HepG2 (cell line): ENCODE measurements around the gene C11orf24. TPM values are rescaled to one million over a fixed set of nuclear protein-coding genes. Genes with fewer than 3 reads are reported as not detected.

Source experiments
- DRAP1 ChIP-seq: IDR thresholded peaks from 2 replicates; pipeline ENCODE4 v1.6.1; 2016; ENCODE audit warnings: missing genetic modification reagents, missing compliant biosample characterization
- GMEB2 ChIP-seq: IDR thresholded peaks from 2 replicates; pipeline ENCODE4 v1.6.1; 2016; ENCODE audit warnings: missing biosample characterization, missing genetic modification reagents, low read depth
- HDAC6 ChIP-seq: fragments of 200-600 bp; sonication (generic); IDR thresholded peaks from 2 replicates; pipeline ENCODE4 v1.7.0; 2017; ENCODE audit warnings: mild to moderate bottlenecking, antibody characterized with exemption, low read length, low read depth
- IRF2 ChIP-seq: IDR thresholded peaks from 2 replicates; pipeline ENCODE4 v1.6.1; 2018; ENCODE audit warnings: missing genetic modification reagents, missing compliant biosample characterization
- KMT2B ChIP-seq: IDR thresholded peaks from 2 replicates; pipeline ENCODE4 v1.6.1; 2016; ENCODE audit warnings: missing genetic modification reagents, missing compliant biosample characterization
- RFX1 ChIP-seq: fragments of 450-650 bp; IDR thresholded peaks from 2 replicates; pipeline ENCODE4 v1.6.1; 2017
- SRSF9 ChIP-seq: fragments of 200-400 bp; formaldehyde crosslinking; IDR thresholded peaks from 2 replicates; pipeline ENCODE4 v1.6.1; 2018; ENCODE audit warnings: borderline replicate concordance, mild to moderate bottlenecking, low read depth, low read length; ENCODE audit not compliant: insufficient read depth, poor library complexity, severe bottlenecking
- TRIM24 ChIP-seq: sonication (generic); formaldehyde crosslinking; IDR thresholded peaks from 2 replicates; pipeline ENCODE4 v1.8.0; 2022; ENCODE audit warnings: mild to moderate bottlenecking, missing genetic modification reagents
- ZFP36 ChIP-seq: fragments of 150-350 bp; IDR thresholded peaks from 2 replicates; pipeline ENCODE4 v1.6.1; 2018; ENCODE audit warnings: borderline replicate concordance, low read length, low read depth; ENCODE audit not compliant: partially characterized antibody
- ZNF18 ChIP-seq: sonication (generic); formaldehyde crosslinking; IDR thresholded peaks from 2 replicates; pipeline ENCODE4 v1.8.0; 2022; ENCODE audit warnings: mild to moderate bottlenecking, missing genetic modification reagents; ENCODE audit not compliant: insufficient replicate concordance
- ZNF407 ChIP-seq: sonication (generic); formaldehyde crosslinking; IDR thresholded peaks from one replicate; pipeline ENCODE4 v1.5.1; 2020; ENCODE audit warnings: mild to moderate bottlenecking, missing genetic modification reagents; ENCODE audit errors: not compliant biosample characterization
- polyA plus RNA-seq, 8 experiments: library from polyadenylated mRNA; depleted of rRNA in 3 of 8; stranded (reverse) in 7 of 8; unstranded in 1 of 8; fragments of >200 nt; fragmentation: Illumina TruSeq in 4 of 8; extraction: Trizol in 4 of 8; gene quantifications; 2 replicates each; pipeline versions ENCODE4 v1.2.1 to v1.2.3, GENCODE V29; 2011 to 2016; ENCODE audit warnings: low read depth in 4 of 8, missing spikeins in 1 of 8, mixed read lengths in 1 of 8; ENCODE audit not compliant: insufficient read depth in 1 of 8
- total RNA-seq, 5 experiments: library from RNA; depleted of rRNA; stranded (reverse); fragments of >200 nt; fragmentation: Illumina TruSeq; extraction: Trizol; gene quantifications; 2 replicates each; pipeline ENCODE4 v1.2.3, GENCODE V29; 2016; ENCODE audit warnings: low read depth in 1 of 5

C11orf24 gene
- total and polyA plus RNA-seq, 2 of the 13 experiments (the other 11 are each of a cell fraction or from before 2014, with no cell fraction given), result 52.9 to 55.5 TPM

- TF ChIP-seq ZNF407 (CRISPR knock-in tag) (no peak), TRIM24 (CRISPR knock-in tag) (no peak), IRF2 (CRISPR knock-in tag) (peak; percentile 37; the same call in 1 of the 2 replicates), HDAC6 (no peak), RFX1 (no peak), DRAP1 (CRISPR knock-in tag) (peak; percentile 74), ZFP36 (no peak), SRSF9 (no peak), KMT2B (CRISPR knock-in tag) (peak; percentile 64; the same call in 1 of the 2 replicates), GMEB2 (no peak), ZNF18 (no peak)
These were observed at the start of gene C11orf24 (continued) for GRCh38 chr11:68271781-68272608.
